ENCODE measurements around the gene SYNM. TPM values are rescaled to one million over a fixed set of nuclear protein-coding genes. Genes with fewer than 3 reads are reported as not detected.

Gene SYNM
- total RNA-seq, 1 experiment from 2014 or later: 2.6 TPM

GRCh38 chr15:99154271-99154670 lies 49.4 kb downstream of the SYNM start:
- H3K36me3 ChIP-seq (ENCODE audit: insufficient read depth, low read length, poor library complexity, severe bottlenecking): no peaks in the 10 kb centered on the region
- CTCF ChIA-PET: no interaction called here
- H3K4me1 ChIP-seq (ENCODE audit: insufficient read depth, low read length, poor library complexity, severe bottlenecking): no peaks in the 10 kb centered on the region
- POLR2A ChIA-PET (ENCODE audit: low non-redundant PET): no interaction called here
- BruUV-seq (replicated peaks): no TSS peak
- TF ChIP-seq EZH2 (IDR thresholded peaks at IDR 0.05; ENCODE audit: borderline replicate concordance, low read depth, low read length, poor library complexity, severe bottlenecking) (no peak), CTCF (conservative IDR thresholded peaks at IDR 0.05; ENCODE audit: low read depth, low read length) (no peak)
- no peak overlapping the region for H3K4me3 ChIP-seq (ENCODE audit: low read depth, low read length, poor library complexity, severe bottlenecking)
- H3K9me3 ChIP-seq (ENCODE audit: low read depth, low read length, poor library complexity, severe bottlenecking): no peaks in the 10 kb centered on the region
- no peak overlapping the region for H3K27ac ChIP-seq (ENCODE audit: low read depth, low read length, poor library complexity, severe bottlenecking)
- no peaks in the 10 kb centered on the region for H3K27me3 ChIP-seq (replicated peaks; ENCODE audit: insufficient read depth, low read depth, low read length, poor library complexity)
- intact Hi-C loops (cut with micrococcal nuclease; ENCODE audit: unreplicated experiment): no loop called here
- peak; percentile 23 for DNase-seq (ENCODE audit: low spot score)

GRCh38 chr15:99155961-99156443 lies 51.1 kb downstream of the SYNM start:
- Histone ChIP-seq H3K36me3 (ENCODE audit: insufficient read depth, low read length, poor library complexity, severe bottlenecking) (no peaks in the 10 kb centered on the region), H3K4me3 (ENCODE audit: low read depth, low read length, poor library complexity, severe bottlenecking) (no peak overlapping the region), H3K4me1 (ENCODE audit: insufficient read depth, low read length, poor library complexity, severe bottlenecking) (no peaks in the 10 kb centered on the region), H3K27ac (ENCODE audit: low read depth, low read length, poor library complexity, severe bottlenecking) (no peak overlapping the region), H3K27me3 (replicated peaks; ENCODE audit: insufficient read depth, low read depth, low read length, poor library complexity) (no peaks in the 10 kb centered on the region), H3K9me3 (ENCODE audit: low read depth, low read length, poor library complexity, severe bottlenecking) (no peaks in the 10 kb centered on the region)
- no TSS peak for BruUV-seq (replicated peaks)
- TF ChIP-seq EZH2 (IDR thresholded peaks at IDR 0.05; ENCODE audit: borderline replicate concordance, low read depth, low read length, poor library complexity, severe bottlenecking) (no peak), CTCF (conservative IDR thresholded peaks at IDR 0.05; ENCODE audit: low read depth, low read length) (no peak)
- POLR2A ChIA-PET (ENCODE audit: low non-redundant PET): no interaction called here
- no peak for DNase-seq (ENCODE audit: low spot score)
- CTCF ChIA-PET: no interaction called here
- intact Hi-C loops (cut with micrococcal nuclease; ENCODE audit: unreplicated experiment): no loop called here

- DNase-seq (ENCODE audit: low spot score): no peak
- ChIA-PET POLR2A (ENCODE audit: low non-redundant PET) (no interaction called here), CTCF (no interaction called here)
- H3K27me3 ChIP-seq (replicated peaks; ENCODE audit: insufficient read depth, low read depth, low read length, poor library complexity): no peaks in the 10 kb centered on the region
- H3K27ac ChIP-seq (ENCODE audit: low read depth, low read length, poor library complexity, severe bottlenecking): no peak overlapping the region
- no TSS peak for BruUV-seq (replicated peaks)
- H3K36me3 ChIP-seq (ENCODE audit: insufficient read depth, low read length, poor library complexity, severe bottlenecking): no peaks in the 10 kb centered on the region
- no peak overlapping the region for H3K4me3 ChIP-seq (ENCODE audit: low read depth, low read length, poor library complexity, severe bottlenecking)
- H3K9me3 ChIP-seq (ENCODE audit: low read depth, low read length, poor library complexity, severe bottlenecking): no peaks in the 10 kb centered on the region
- TF ChIP-seq EZH2 (IDR thresholded peaks at IDR 0.05; ENCODE audit: borderline replicate concordance, low read depth, low read length, poor library complexity, severe bottlenecking) (no peak), CTCF (conservative IDR thresholded peaks at IDR 0.05; ENCODE audit: low read depth, low read length) (no peak)
- intact Hi-C loops (cut with micrococcal nuclease; ENCODE audit: unreplicated experiment): no loop called here
- H3K4me1 ChIP-seq (ENCODE audit: insufficient read depth, low read length, poor library complexity, severe bottlenecking): no peaks in the 10 kb centered on the region
Observed at GRCh38 chr15:99157456-99157855, 52.6 kb downstream of the SYNM start.

Measured in A673 (cell line).